GM21737 (cell line): ENCODE measurements around the gene KCNK4.

Source experiments
- ATAC-seq: cut with Tn5 transposase; IDR thresholded peaks from one replicate; pipeline ENCODE4 v1.9.1; 2021; ENCODE audit warnings: mild to moderate bottlenecking, moderate library complexity; ENCODE audit not compliant: unreplicated experiment

Gene KCNK4

DNA sequence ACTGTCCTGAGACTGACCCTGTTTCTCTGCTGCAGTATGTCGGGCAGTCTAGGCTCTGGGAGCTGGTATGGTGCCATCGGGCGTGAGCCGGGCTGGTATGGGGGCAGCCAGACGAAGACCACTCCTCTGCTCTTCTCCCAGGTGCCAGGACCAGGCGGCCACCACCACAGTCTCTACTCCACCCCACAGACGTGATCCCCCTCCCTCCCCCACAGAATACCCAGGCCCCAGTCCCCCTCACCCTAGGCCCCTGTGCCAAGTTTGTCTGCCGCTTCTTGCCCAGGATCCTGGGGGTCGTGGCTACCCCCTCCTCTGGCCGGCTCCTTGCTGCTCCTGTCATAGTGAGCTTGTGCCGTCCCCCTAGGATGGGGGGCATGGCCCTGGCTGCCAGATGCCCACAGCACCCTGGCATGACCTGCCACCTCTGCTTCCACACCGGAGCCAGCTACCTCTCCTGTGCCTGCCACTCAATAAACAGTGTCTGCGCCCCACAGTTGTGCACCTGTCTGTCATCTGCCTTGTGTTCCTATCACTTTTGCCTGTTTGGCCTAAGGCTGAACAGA is 2.0 kb upstream of the KCNK4 start:
- ATAC-seq, result no peak

GRCh38 chr11:64290352-64291261 is 495 bp upstream of the KCNK4 start:
- ATAC-seq, result no peak

DNA sequence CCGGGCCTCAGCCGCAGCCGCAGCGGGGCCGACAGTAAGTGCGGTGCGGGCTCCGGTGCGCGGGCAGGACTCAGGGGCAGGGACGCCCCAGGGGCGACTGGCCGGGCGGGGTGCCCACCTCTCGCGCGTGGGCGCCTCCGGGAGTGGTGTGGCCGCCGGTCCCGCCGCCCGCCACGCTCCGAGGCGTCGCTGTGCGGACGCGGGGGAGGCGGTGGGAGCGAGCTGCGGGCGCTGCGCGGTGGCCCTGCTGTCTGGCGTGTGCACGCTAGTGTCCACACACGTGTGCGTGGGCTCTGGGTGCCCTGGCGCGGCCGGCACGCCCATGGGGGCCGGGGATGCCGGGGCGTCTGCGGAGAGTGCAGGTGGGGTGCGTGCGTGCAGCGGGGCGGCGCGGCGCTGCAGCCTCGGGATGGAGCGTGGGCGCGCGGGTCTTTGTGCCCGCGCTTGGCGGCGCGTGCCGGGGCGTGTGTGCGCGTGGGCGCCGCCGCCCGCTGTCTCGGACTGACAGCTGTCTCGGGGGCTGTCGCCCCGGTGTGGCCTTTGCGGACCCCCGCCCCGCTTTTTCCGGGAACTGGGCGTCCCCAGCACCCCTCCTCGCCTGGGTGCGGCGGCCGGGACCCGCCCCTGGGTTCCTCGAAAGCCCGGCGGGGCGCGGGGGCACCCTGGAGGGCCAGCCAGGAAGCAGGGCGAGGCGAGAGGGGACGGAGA is 804 bp downstream of the KCNK4 start:
- no peak for ATAC-seq

DNA sequence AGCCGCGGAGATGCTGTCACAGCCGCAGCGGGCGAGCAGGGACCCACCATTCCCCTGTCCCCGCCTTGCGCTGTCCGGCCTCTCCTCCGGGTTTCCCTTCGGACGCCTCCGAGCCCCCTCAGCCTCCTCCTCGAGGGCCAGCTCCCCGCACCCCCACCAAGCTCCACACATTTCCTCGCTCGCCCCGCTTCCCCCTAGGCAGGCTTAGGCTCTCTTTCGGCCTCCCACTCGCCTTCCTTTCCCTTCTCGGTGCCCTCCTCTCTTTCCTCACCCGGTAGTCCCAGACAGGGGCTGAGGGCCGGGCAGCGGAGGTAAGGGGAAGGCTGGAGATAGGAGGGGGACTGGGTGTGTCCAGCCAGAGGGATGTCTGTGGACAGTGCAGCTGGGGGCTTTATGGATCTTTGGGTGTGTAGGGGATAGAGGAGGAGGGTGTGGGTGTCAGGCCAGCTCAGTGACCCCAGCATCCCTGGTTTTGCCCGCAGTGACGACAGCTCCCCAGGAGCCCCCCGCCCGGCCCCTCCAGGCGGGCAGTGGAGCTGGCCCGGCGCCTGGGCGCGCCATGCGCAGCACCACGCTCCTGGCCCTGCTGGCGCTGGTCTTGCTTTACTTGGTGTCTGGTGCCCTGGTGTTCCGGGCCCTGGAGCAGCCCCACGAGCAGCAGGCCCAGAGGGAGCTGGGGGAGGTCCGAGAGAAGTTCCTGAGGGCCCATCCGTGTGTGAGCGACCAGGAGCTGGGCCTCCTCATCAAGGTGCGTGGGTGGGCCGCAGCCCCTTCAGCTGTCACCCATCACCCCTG is 1.6 kb downstream of the KCNK4 start:
- ATAC-seq, result no peak

GRCh38 chr11:64294774-64295173 is 3.7 kb downstream of the KCNK4 start:
- ATAC-seq, result no peak

- ATAC-seq, result no peak
Observed at GRCh38 chr11:64295760-64296159, 4.7 kb downstream of the KCNK4 start.

DNA sequence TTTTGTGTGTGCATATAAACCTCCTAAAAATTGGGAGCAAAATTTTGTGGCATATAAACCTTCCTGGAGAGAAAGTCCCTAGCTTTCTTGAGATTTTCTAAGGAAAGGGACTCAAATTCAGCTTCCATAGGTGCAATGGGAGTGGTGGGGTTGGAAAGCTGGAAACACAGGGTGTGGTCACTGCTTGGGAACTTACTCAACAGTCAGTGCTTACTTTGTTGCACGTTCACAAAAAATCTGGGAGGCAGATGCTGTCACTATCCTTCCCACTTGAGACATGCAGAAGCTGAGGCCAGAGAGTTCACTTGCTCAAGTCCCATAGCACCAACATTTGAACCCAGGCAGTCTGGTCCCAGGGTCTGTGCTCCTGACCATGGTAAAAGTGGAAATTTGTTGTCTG is 5.1 kb downstream of the KCNK4 start:
- no peak for ATAC-seq

- no peak for ATAC-seq
Observed at GRCh38 chr11:64296830-64297698, 6.0 kb downstream of the KCNK4 start.

DNA sequence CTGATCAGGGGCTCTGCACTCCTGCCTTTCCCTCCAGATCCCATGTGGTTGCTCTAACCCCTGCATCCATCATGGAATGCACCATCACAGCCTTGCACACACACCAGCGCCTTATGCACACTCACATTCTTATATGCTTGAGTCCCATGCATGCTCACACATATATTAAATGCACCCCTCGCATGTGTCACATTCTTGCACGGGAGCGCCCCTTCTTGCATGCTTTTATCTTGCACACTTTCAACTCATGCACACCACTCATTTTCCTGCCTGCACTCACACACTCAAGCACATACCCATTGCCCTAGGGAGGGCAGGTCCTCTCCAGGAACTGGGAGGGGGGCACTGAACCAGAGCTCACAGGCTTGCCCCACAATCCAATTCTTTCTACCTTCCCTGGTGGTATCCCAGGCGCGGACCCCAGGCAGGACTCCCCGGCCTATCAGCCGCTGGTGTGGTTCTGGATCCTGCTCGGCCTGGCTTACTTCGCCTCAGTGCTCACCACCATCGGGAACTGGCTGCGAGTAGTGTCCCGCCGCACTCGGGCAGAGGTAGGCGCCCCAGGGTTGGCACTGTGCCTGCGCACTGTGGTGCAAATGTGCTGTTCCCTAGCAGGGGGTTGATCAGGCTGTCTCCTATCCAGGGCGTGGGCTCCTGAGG is 6.7 kb downstream of the KCNK4 start:
- no peak for ATAC-seq

- ATAC-seq, result no peak
Observed at GRCh38 chr11:64298966-64299846, 8.1 kb downstream of the KCNK4 start.

DNA sequence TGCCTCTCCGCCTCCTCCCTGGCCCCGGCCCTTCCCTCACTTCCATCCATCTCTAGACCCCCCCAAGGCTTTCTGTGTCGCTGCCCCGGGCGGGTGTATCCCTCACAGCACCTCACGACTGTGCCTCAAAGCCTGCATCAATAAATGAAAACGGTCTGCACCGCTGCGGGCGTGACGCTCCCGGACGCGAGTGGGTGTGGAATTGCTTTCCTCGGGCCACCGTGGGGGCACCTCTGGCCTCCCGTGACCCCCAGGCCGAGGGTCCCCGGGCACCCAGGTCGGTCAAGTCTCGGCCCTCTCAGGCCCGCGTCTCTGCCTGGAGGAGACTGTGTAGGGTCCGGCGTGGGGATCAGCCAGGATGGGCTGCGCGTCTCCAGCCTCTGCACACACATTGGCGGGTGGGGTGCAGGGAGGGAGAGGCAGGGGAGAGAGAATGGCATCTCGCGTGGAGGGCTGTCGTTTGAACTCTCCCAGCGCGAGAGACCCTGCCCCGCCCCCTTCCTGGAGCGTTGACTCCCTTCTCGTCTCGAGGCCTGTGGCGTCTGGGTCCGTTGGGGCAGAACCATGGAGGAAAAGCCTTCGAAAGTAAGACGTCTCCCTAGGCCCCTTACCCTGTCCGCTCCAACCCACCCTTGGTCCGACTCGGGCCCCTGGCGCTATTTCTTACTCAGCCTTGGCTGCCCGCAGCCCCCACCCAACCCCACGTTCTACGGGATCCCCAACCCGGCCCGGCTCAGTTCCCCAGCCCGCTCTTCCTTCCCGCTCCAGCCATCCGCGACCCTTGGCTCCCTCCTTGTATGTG is 8.9 kb downstream of the KCNK4 start, which contains the start of gene CATSPERZ:
Gene CATSPERZ (plus strand): TSS at position 512 of the 802 bp plus-strand sequence. CDS start 53 bp downstream, at position 565.
- no peak for ATAC-seq

DNA sequence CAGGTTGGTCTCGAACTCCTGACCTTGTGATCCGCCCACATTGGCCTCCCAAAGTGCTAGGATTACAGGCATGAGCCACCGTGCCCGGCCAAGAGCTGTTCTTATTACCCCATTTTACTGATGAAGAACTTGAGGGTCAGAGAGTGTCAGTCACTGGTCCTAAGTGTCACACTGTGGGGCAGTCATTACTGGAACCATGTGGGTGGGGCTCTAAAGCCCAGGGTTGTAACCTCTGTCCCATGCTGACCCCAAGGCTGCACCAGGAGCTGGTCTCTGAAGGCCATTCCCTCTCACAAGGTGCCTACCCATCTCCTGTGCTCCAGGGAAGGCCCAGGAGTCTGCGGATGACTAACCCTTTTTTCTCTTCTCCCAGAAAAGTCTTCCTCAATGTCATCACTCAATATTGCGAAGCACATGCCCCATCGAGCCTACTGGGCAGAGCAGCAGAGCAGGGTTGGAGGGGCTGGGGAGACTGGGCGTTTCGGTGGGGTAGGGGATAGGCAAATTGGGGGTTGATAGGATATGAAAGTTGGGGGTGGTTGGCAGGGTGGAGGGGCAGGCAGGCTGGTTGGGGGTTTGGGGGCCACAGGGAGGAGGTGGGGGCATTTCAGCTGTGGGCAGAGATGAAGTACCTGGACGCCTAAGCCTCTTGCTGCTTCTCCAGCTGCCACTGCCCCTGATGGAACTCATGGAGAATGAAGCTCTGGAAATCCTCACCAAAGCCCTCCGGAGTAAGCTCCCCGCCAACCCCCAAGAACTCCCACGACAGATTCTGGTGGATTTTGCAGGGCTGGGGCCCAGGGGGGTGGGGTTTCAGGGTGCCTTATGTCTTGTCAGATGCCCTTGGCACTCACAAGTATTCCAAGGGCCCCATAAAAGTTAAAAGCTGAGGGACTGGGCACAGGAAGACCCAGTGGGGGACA is 12.3 kb downstream of the KCNK4 start:
- ATAC-seq, result no peak

GRCh38 chr11:64304032-64304315 is 12.9 kb downstream of the KCNK4 start:
- ATAC-seq, result no peak

GRCh38 chr11:64304316-64305072 is 13.4 kb downstream of the KCNK4 start:
- peak; percentile 16 for ATAC-seq

DNA sequence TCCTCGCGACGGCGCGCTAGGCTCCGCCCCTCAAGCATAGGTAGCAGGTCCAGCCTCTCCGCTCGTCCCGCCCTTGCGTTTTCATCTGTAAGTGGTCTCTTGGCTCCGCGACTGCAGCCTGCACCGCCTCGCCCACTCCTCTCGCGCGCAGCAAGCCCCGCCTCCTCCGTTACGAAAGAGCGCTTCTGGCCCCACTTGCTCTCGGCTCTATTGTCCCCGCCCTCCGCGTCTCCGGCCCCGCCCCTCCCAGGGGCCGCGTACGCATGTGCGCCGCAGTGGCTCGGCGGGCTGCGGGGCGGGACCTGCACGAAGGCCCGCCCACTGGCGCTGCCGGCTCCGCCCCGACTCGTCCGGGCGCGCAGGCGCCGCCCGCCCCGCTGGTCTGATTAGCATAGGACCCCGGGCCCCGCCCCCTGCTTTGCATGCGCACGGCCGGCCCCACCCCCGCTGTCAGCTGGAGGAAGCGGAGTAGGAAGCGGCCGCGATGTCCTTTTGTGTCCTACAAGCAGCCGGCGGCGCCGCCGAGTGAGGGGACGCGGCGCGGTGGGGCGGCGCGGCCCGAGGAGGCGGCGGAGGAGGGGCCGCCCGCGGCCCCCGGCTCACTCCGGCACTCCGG is 14.1 kb downstream of the KCNK4 start, which contains the start of gene ESRRA:
Gene ESRRA (plus strand): TSS at position 450 of the 616 bp plus-strand sequence. CDS start 1,656 bp downstream, outside the sequence.
- ATAC-seq, result peak; percentile 64
